Iris pigment epithelial cell (primary cell): ENCODE results near the gene ZC3H18.
"Not testable (repeated sequence)": the region's sequence is repeated elsewhere in the genome, so short reads cannot be mapped to it uniquely, and the experiment has no call there.

Experiments
- DNase-seq: peaks from one replicate; pipeline ENCODE4 v3.0.0-alpha.2; 2011; ENCODE audit warnings: low read depth

The ZC3H18 gene

GRCh38 chr16:88605186-88606147, 35.3 kb downstream of the ZC3H18 start:
- DNase-seq = no peak

- no peak for DNase-seq
These were observed 36.0 kb downstream of the ZC3H18 start for GRCh38 chr16:88606148-88606757.

GRCh38 chr16:88608076-88608475, 37.9 kb downstream of the ZC3H18 start:
- DNase-seq = no peak

- not testable (repeated sequence) for DNase-seq
These were observed 39.2 kb downstream of the ZC3H18 start for GRCh38 chr16:88609426-88609825.

- DNase-seq = no peak
These were observed 39.9 kb downstream of the ZC3H18 start for GRCh38 chr16:88610080-88610479.

GRCh38 chr16:88610909-88611812, 41.0 kb downstream of the ZC3H18 start:
- DNase-seq = no peak

- no peak for DNase-seq
These were observed 43.1 kb downstream of the ZC3H18 start for GRCh38 chr16:88613293-88613692.

- peak; percentile 52 for DNase-seq
These were observed 44.0 kb downstream of the ZC3H18 start for GRCh38 chr16:88613911-88614817.

GRCh38 chr16:88614818-88615580, 44.8 kb downstream of the ZC3H18 start:
- no peak for DNase-seq

- DNase-seq = no peak
These were observed 46.1 kb downstream of the ZC3H18 start for GRCh38 chr16:88616320-88616719.

GRCh38 chr16:88616736-88617135, 46.5 kb downstream of the ZC3H18 start:
- DNase-seq = no peak

- DNase-seq = peak; percentile 38
These were observed 47.2 kb downstream of the ZC3H18 start for GRCh38 chr16:88617268-88618031.

GRCh38 chr16:88618182-88618955, 48.2 kb downstream of the ZC3H18 start:
- peak; percentile 20 for DNase-seq

GRCh38 chr16:88618956-88619667, 48.9 kb downstream of the ZC3H18 start:
- no peak for DNase-seq

- DNase-seq = peak; percentile 93
These were observed 49.9 kb downstream of the ZC3H18 start for GRCh38 chr16:88619859-88620815.

- DNase-seq = no peak
These were observed 51.9 kb downstream of the ZC3H18 start for GRCh38 chr16:88622125-88622524.

GRCh38 chr16:88622866-88623265, 52.7 kb downstream of the ZC3H18 start:
- DNase-seq = no peak
